ENCODE data around the gene AKT1S1. TPM values are rescaled to one million over a fixed set of nuclear protein-coding genes. Genes with fewer than 3 reads are reported as not detected.
"Not testable (repeated sequence)": the region's sequence is repeated elsewhere in the genome, so short reads cannot be mapped to it uniquely, and the experiment has no call there.

The AKT1S1 gene
- 10 to 100 TPM; 33.5 to 36.6 TPM for total RNA-seq
- long read RNA-seq, partial matches to known transcripts, result 1 of 1 reads
- long read RNA-seq, other reads (novel, unspliced or antisense), result 0 of 1 reads

GRCh38 chr19:49877020-49877878, at the start of gene AKT1S1, which contains the start of gene TBC1D17:
Gene AKT1S1, minus strand, starts transcription at chr19:49877355. Its CDS starts 4,060 bp downstream, at chr19:49873295.
Gene TBC1D17, plus strand, starts transcription at chr19:49877702. Its CDS starts 22 bp downstream, at chr19:49877724.
- intact Hi-C loops (cut with DNase I), result no loop called here
- ATAC-seq, result peak; percentile 83 to 87

GRCh38 chr19:49926515-49926914, 49.4 kb upstream of the AKT1S1 start:
- ATAC-seq, result no peak
- intact Hi-C loops (cut with DNase I), result no loop called here
- no peak for DNase-seq

More at GRCh38 chr19:49877020-49877878, at the start of gene AKT1S1, which contains the start of gene TBC1D17:
- DNase-seq, result peak; percentile 99

DNA sequence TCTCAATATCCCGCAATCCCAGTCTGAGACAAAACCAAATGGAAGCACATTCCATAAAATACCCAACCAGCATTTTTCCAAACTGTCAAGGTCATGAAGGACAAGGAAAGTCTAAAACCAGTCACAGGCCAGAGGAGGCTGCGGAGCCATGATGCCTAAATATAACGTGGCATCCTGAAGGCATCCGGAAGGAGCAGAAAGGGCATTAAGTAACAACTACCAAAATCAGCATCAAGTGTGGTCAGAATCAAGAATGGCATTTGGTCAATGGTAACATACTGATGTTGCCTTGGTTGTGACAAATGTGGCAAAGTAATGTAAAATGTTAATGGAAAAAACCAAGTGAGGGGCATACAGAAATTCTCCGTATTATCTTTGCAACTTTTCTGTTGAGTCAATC, 48.3 kb upstream of the AKT1S1 start:
- ATAC-seq, result no peak
- no peak for DNase-seq
- intact Hi-C loops (cut with DNase I), result no loop called here

DNA sequence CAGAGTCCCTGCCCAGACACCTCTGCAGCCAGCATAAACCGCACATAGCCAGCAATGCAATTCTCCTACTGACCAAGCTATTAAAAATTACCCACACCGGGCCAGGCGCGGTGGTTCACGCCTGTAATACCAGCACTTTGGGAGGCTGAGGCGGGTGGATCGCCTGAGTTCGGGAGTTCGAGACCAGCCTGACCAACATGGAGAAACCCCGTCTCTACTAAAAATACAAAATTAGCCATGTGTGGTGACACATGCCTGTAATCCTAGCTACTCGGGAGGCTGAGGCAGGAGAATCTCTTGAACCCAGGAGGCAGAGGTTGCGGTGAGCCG, 47.7 kb upstream of the AKT1S1 start:
- ATAC-seq; intact Hi-C loops (cut with DNase I); DNase-seq: not testable (repeated sequence)

GRCh38 chr19:49924004-49924880, 47.1 kb upstream of the AKT1S1 start:
- DNase-seq (no peak), ATAC-seq (no peak)

DNA sequence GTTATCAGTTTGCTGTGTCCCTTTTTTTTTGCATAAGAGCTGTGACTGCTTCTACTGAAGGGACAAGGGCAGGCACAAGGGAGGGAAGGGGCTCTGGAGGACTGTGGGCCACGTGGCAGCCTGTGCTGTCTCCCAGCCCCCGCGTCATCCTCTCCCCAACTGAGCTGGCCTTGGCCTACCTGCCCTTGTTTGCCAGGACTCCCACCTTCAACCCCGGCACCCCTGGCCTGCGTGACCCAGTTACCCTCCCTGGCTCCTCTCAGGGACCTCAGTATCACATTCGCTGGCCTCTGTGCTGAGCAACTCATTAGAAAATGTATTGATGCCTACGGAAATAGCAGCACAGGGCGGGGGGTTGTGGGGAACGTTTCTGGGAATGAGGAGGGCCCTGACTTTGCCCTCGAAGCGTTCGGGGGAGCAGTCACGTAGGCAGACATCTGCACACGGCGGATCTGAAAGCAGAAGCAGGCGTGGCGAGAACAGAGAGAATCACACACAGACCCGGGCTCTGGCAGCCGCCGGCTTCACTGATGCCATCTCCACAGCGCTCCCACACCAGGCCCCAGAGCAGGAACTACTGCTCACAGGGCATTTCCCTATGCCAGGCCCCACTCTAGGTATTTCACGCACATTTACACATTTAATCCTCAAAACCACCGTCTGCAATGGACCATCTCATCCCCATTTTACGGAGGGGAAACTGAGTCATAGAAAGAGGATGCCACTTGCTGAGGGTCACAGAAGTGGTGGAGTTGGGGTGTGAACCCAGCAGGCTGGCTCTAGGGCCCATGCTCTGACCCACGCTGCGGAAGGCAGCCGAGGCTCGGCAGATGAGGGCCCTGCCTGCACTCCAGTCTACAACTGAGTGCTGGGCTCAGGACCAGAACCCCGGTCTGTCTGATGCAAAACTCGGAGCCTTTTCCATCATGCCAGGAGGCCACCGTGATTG, 46.2 kb upstream of the AKT1S1 start:
- intact Hi-C loops (cut with DNase I), result no loop called here
- DNase-seq, result no peak
- no peak for ATAC-seq

More at GRCh38 chr19:49924004-49924880, 47.1 kb upstream of the AKT1S1 start:
- intact Hi-C loops (cut with DNase I), result no loop called here

DNA sequence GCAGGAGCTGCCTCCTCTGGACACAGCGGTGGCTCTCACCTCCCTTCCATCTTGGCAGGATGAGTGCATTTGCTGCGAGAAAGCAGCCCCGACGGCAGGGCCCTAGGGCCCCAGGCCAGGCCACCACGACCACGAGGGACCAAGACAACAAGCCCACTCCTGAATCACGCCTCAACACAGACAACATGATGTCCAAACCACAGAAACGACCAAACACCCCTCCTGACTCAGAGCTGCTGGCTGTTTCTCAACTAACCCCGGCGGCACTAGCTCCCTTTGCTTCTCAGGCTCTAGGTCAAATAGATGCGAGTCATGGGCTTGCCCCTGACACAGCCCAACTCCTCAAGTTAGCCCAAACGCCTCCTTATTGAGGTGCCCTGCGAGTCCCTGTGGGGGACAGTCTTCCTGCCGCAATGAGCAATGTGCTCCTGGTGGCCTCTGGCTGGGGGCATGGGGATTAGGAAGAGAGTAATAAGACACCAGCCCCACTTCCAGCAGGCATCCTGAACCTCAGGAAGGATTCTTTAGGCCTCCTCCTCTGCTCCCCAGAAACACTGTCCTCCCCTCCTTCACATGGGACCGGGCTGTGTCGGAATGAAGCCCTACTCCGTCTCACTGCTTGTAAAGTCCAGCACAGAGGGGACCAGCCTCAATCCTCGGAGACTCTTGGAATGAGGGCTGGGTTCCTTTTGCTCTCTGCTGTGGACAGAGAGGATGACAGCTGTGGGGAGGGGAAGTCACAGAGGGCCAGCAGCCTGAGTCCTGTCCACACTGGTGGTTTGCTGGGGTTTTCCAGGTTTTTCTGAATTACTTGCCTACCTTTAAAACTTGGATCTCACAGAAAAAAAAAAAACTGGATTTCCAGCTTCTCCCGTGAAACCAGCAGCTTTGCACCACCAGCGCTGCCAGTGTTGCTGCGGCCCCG, 45.0 kb upstream of the AKT1S1 start:
- no peak for DNase-seq
- intact Hi-C loops (cut with DNase I), result no loop called here

GRCh38 chr19:49920624-49921363, 43.6 kb upstream of the AKT1S1 start:
- intact Hi-C loops (cut with DNase I), result no loop called here
- ATAC-seq (no peak), DNase-seq (no peak)

More for the DNA sequence above, 45.0 kb upstream of the AKT1S1 start:
- peak in 1 of 2 donors; percentile 7 for ATAC-seq

DNA sequence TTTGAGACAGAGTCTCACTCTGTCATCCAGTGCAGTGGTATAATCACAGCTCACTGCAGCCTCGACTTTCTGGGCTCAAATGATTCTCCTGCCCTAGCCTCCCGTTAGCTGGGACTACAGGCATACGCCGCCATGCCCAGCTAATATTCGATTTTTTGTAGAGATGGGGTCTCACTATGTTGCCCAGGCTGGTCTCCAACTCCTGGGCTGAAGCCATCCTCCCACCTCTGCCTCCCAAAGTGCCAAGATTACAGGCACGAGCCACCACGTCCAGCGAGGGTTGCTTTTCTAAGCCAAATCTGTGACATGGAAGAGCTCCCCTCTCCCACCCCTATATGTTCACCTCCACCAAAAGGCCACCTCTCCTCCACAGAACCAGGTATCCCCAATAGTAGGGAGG, 40.9 kb upstream of the AKT1S1 start:
- intact Hi-C loops (cut with DNase I), result no loop called here
- DNase-seq, result no peak
- no peak for ATAC-seq

DNA sequence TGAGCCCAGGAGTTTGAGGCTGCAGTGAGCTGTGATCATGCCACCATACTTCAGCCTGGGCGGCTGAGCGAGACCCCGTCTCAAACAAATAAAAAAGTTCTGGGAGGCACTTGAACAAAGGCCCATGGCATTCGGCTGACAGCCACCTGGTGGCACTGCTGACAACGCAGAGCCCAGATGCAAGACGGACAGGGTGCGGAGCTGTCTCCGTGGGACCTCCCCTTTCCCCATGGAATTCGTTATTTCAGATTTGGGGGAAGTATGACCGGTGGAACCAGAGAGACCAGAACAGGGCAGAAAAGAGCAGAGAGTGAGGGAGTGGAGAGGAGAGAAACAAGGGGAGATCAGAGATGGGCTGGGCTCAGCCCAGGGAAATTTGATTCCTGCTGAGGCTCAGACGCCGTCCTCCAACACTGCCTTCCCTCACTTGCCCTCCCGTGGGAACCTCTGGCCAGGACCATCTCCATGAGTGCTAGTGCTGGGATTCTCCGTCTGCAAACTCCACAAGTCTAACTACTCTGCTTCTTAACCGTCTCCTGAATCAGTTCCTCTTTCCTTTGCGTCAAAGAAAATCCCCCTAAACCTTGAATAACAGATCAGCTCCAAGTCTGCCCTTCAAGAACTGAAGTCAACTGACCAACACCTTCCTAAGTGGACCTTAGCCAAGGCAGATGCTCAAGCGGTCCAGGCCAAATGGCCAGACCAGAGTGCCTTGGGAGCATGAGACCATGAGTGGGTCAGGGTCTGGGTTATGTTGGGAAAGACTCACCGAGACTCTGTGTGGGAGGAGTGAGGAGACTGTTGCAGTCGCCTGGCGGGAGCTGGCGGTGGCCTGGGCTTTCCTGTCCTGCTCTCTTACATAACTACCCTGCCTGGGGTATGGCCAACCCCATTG, 39.9 kb upstream of the AKT1S1 start:
- peak in 1 of 2 donors; percentile 45 for ATAC-seq
- intact Hi-C loops (cut with DNase I), result no loop called here
- DNase-seq, result no peak

GRCh38 chr19:49915271-49915670, 38.1 kb upstream of the AKT1S1 start:
- ATAC-seq (no peak), DNase-seq (no peak)
- intact Hi-C loops (cut with DNase I), result no loop called here

- DNase-seq, result no peak
- no peak for ATAC-seq
- intact Hi-C loops (cut with DNase I), result no loop called here
These were observed 36.6 kb upstream of the AKT1S1 start for GRCh38 chr19:49913720-49914119.

GRCh38 chr19:49912965-49913685, 36.0 kb upstream of the AKT1S1 start:
- ATAC-seq, result no peak
- intact Hi-C loops (cut with DNase I), result no loop called here
- DNase-seq, result no peak

DNA sequence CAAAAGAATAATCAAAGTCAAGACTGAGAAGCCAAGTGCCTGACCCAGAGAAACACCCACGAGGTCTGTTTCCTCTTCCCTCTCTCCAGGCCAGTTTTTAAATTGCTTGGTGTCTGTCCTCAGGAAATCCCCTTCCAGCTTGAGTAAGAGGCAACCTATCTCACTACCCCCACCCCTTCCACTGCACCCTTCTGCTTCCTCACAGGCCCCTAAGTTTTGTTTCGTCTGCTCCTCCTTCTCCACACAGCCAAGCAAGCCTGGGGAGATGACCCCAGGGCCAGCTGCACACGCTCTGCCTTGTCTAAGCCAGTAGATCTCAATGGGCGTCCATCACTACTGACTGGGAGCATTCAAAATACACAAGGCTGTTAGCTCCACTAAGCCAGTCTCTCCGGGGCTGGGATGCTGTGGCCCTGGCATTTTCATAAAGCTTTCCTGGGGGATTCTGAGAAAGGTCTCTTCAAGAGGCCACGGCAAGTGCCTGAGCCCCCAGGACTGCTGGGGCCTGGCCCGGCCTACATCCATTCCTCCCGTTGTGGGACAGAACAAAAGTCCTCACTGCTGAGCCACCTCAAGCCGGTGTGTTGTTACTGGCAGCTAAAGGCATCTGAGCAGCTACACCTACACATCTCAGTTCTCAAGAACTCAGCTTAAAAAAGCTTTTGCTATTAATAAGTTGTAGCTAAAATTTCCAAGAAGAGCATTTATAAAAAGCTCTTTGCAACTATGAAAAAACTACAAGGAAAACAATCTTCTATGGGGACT, 34.4 kb upstream of the AKT1S1 start:
- DNase-seq (no peak), ATAC-seq (peak; percentile 41 to 45)
- intact Hi-C loops (cut with DNase I), result no loop called here

GRCh38 chr19:49910179-49910578, 33.0 kb upstream of the AKT1S1 start:
- ATAC-seq (no peak), DNase-seq (no peak)
- intact Hi-C loops (cut with DNase I), result no loop called here
